SK-N-SH treated with all-trans-retinoic acid at 6 μM for 48 hours (cell line): Measurements from ENCODE around the gene DIP2C.

Experiments used
- ATAC-seq: fragments of 200-7000 bp; cut with Tn5 transposase; 3 replicates; pipeline ENCODE4 v1.9.1; 2020; ENCODE audit warnings: mild to moderate bottlenecking, moderate library complexity
- ARNTL ChIP-seq: fragments of 450-650 bp; formaldehyde crosslinking; IDR thresholded peaks from 2 replicates; pipeline ENCODE4 v1.5.0; 2020; ENCODE audit warnings: low read depth, mild to moderate bottlenecking, moderate library complexity, borderline replicate concordance
- BACH2 ChIP-seq: fragments of 250-450 bp; sonication (Bioruptor Pico); IDR thresholded peaks from 2 replicates; pipeline ENCODE4 v1.9.0; 2021; ENCODE audit warnings: mild to moderate bottlenecking, borderline replicate concordance
- CREB5 ChIP-seq: fragments of 250-450 bp; sonication (Bioruptor Pico); IDR thresholded peaks from 2 replicates; pipeline ENCODE4 v1.5.1; 2020; ENCODE audit warnings: low read depth, mild to moderate bottlenecking, moderate library complexity
- CSDC2 ChIP-seq: fragments of 250-450 bp; sonication (Bioruptor Pico); IDR thresholded peaks from 2 replicates; pipeline ENCODE4 v1.5.0; 2020; ENCODE audit warnings: mild to moderate bottlenecking, moderate library complexity
- ESRRG ChIP-seq: fragments of 250-450 bp; sonication (Bioruptor Pico); IDR thresholded peaks from 2 replicates; pipeline ENCODE4 v1.6.1; 2021; ENCODE audit warnings: mild to moderate bottlenecking
- GLIS3 ChIP-seq: fragments of 250-450 bp; sonication (Bioruptor Pico); IDR thresholded peaks from 2 replicates; pipeline ENCODE4 v1.5.0; 2020; ENCODE audit warnings: mild to moderate bottlenecking, moderate library complexity
- ISL1 ChIP-seq: fragments of 250-450 bp; sonication (Bioruptor Pico); IDR thresholded peaks from 2 replicates; pipeline ENCODE4 v2.1.2; 2022; ENCODE audit warnings: mild to moderate bottlenecking, moderate library complexity
- OSR1 ChIP-seq: fragments of 250-450 bp; sonication (Bioruptor Pico); IDR thresholded peaks from 2 replicates; pipeline ENCODE4 v1.8.0; 2022; ENCODE audit warnings: moderate library complexity, mild to moderate bottlenecking, inconsistent platforms
- PATZ1 ChIP-seq: fragments of 250-450 bp; sonication (Bioruptor Pico); IDR thresholded peaks from 2 replicates; pipeline ENCODE4 v1.8.0; 2020; ENCODE audit warnings: mild to moderate bottlenecking, moderate library complexity, borderline replicate concordance
- POU6F1 ChIP-seq: fragments of 250-450 bp; sonication (Bioruptor Pico); IDR thresholded peaks from 2 replicates; pipeline ENCODE4 v1.8.0; 2021; ENCODE audit warnings: low read depth, mild to moderate bottlenecking, moderate library complexity, borderline replicate concordance
- PPARA ChIP-seq: fragments of 250-450 bp; sonication (Bioruptor Pico); IDR thresholded peaks from 2 replicates; pipeline ENCODE4 v1.5.0; 2020; ENCODE audit warnings: mild to moderate bottlenecking, borderline replicate concordance
- RARB ChIP-seq: fragments of 250-450 bp; sonication (Bioruptor Pico); IDR thresholded peaks from 2 replicates; pipeline ENCODE4 v1.8.0; 2021; ENCODE audit warnings: mild to moderate bottlenecking, moderate library complexity
- SNAI2 ChIP-seq: fragments of 250-450 bp; sonication (Bioruptor Pico); IDR thresholded peaks from 2 replicates; pipeline ENCODE4 v1.5.0; 2020; ENCODE audit warnings: mild to moderate bottlenecking, moderate library complexity
- TCF4 ChIP-seq: fragments of 250-450 bp; sonication (Bioruptor Pico); IDR thresholded peaks from 2 replicates; pipeline ENCODE4 v1.8.0; 2021; ENCODE audit warnings: mild to moderate bottlenecking, moderate library complexity, borderline replicate concordance
- TOX ChIP-seq: fragments of 250-450 bp; sonication (Bioruptor Pico); IDR thresholded peaks from 2 replicates; pipeline ENCODE4 v1.8.0; 2021; ENCODE audit warnings: mild to moderate bottlenecking, moderate library complexity, borderline replicate concordance
- TSHZ2 ChIP-seq: fragments of 250-450 bp; sonication (Bioruptor Pico); IDR thresholded peaks from 2 replicates; pipeline ENCODE4 v1.5.0; 2020; ENCODE audit warnings: mild to moderate bottlenecking, moderate library complexity
- ZC3H10 ChIP-seq: fragments of 250-450 bp; sonication (Bioruptor Pico); IDR thresholded peaks from 2 replicates; pipeline ENCODE4 v1.5.1; 2021; ENCODE audit warnings: mild to moderate bottlenecking, moderate library complexity
- ZFP3 ChIP-seq: fragments of 250-450 bp; sonication (Bioruptor Pico); IDR thresholded peaks from 2 replicates; pipeline ENCODE4 v1.5.0; 2020; ENCODE audit warnings: mild to moderate bottlenecking, moderate library complexity
- ZFP30 ChIP-seq: fragments of 450-650 bp; formaldehyde crosslinking; IDR thresholded peaks from 2 replicates; pipeline ENCODE4 v1.5.0; 2022; ENCODE audit warnings: mild to moderate bottlenecking, moderate library complexity
- ZNF565 ChIP-seq: fragments of 450-650 bp; formaldehyde crosslinking; conservative IDR thresholded peaks from 2 replicates; pipeline ENCODE4 v1.5.0; 2020; ENCODE audit warnings: low read depth, mild to moderate bottlenecking, moderate library complexity
- ZNF70 ChIP-seq: fragments of 450-650 bp; formaldehyde crosslinking; IDR thresholded peaks from 2 replicates; pipeline ENCODE4 v1.5.0; 2020; ENCODE audit warnings: mild to moderate bottlenecking, moderate library complexity
- ZNF8 ChIP-seq: fragments of 450-650 bp; formaldehyde crosslinking; IDR thresholded peaks from 2 replicates; pipeline ENCODE4 v1.5.0; 2020; ENCODE audit warnings: mild to moderate bottlenecking, moderate library complexity

Gene DIP2C

GRCh38 chr10:396535-397220 is 292.8 kb downstream of the DIP2C start:
- TF ChIP-seq CREB5: no peak
- TF ChIP-seq PPARA (CRISPR knock-in tag): no peak
- TF ChIP-seq ZNF70 (CRISPR knock-in tag): no peak
- no peak for TF ChIP-seq TSHZ2 (CRISPR knock-in tag)
- no peak for TF ChIP-seq ZNF565 (CRISPR knock-in tag)
- TF ChIP-seq PATZ1 (CRISPR knock-in tag): no peak
- TF ChIP-seq ZFP30 (CRISPR knock-in tag): no peak
- TF ChIP-seq ZC3H10 (CRISPR knock-in tag): no peak
- TF ChIP-seq TCF4 (CRISPR knock-in tag): no peak
- TF ChIP-seq POU6F1: no peak
- no peak for TF ChIP-seq GLIS3 (CRISPR knock-in tag)
- TF ChIP-seq ZFP3: no peak
- no peak for TF ChIP-seq CSDC2 (CRISPR knock-in tag)
- TF ChIP-seq SNAI2 (CRISPR knock-in tag): no peak
- no peak for TF ChIP-seq ISL1
- TF ChIP-seq TOX (CRISPR knock-in tag): no peak
- no peak for TF ChIP-seq ZNF8 (CRISPR knock-in tag)
- no peak for TF ChIP-seq OSR1 (CRISPR knock-in tag)
- TF ChIP-seq ARNTL (CRISPR knock-in tag): no peak
- TF ChIP-seq BACH2 (CRISPR knock-in tag): no peak
- TF ChIP-seq, all 23 proteins: peak for 0
- no peak for ATAC-seq

GRCh38 chr10:396107-396506 is 293.4 kb downstream of the DIP2C start:
- ATAC-seq: no peak
- TF ChIP-seq ISL1: no peak
- TF ChIP-seq ZC3H10 (CRISPR knock-in tag): no peak
- TF ChIP-seq POU6F1: no peak
- no peak for TF ChIP-seq SNAI2 (CRISPR knock-in tag)
- TF ChIP-seq ARNTL (CRISPR knock-in tag): no peak

GRCh38 chr10:395665-396064 is 293.8 kb downstream of the DIP2C start:
- ATAC-seq: no peak
- no peak for TF ChIP-seq ZFP3
- no peak for TF ChIP-seq TOX (CRISPR knock-in tag)
- no peak for TF ChIP-seq ZNF70 (CRISPR knock-in tag)
- TF ChIP-seq GLIS3 (CRISPR knock-in tag): no peak
- no peak for TF ChIP-seq ISL1
- TF ChIP-seq PATZ1 (CRISPR knock-in tag): no peak
- no peak for TF ChIP-seq POU6F1
- no peak for TF ChIP-seq ZFP30 (CRISPR knock-in tag)
- TF ChIP-seq PPARA (CRISPR knock-in tag): no peak
- TF ChIP-seq BACH2 (CRISPR knock-in tag): no peak
- TF ChIP-seq SNAI2 (CRISPR knock-in tag): no peak
- no peak for TF ChIP-seq ZC3H10 (CRISPR knock-in tag)
- no peak for TF ChIP-seq OSR1 (CRISPR knock-in tag)
- TF ChIP-seq RARB (CRISPR knock-in tag): no peak
- TF ChIP-seq ESRRG (CRISPR knock-in tag): no peak
- no peak for TF ChIP-seq TCF4 (CRISPR knock-in tag)
- no peak for TF ChIP-seq ARNTL (CRISPR knock-in tag)
- TF ChIP-seq ZNF565 (CRISPR knock-in tag): no peak
